Mesenchymal stem cell (in vitro differentiated cells and primary cell): ENCODE results near the gene ZRSR2.

Source experiments
- DNase-seq: peaks from one replicate; pipeline ENCODE4 v3.0.0-alpha.2; 2013
- H2AFZ ChIP-seq: one replicate; pipeline ENCODE4 v1.6.1; 2013; ENCODE audit warnings: low read depth, mild to moderate bottlenecking, control low read depth, inconsistent platforms, low read length, moderate library complexity
- H2AK5ac ChIP-seq: 2 replicates; pipeline ENCODE4 v1.6.1; 2013; ENCODE audit warnings: low read length, moderate library complexity, mild to moderate bottlenecking, inconsistent platforms; ENCODE audit not compliant: severe bottlenecking
- H2BK120ac ChIP-seq: one replicate; pipeline ENCODE4 v1.6.1; 2013; ENCODE audit warnings: low read depth, mild to moderate bottlenecking, inconsistent platforms, low read length, moderate library complexity
- H2BK12ac ChIP-seq, 2 experiments: one replicate each; pipeline ENCODE4 v1.6.1; 2013; ENCODE audit warnings: inconsistent platforms in 2 of 2, low read length in 2 of 2, mild to moderate bottlenecking in 2 of 2, moderate library complexity in 2 of 2, control low read depth in 1 of 2
- H2BK15ac ChIP-seq: one replicate; pipeline ENCODE4 v1.6.1; 2013; ENCODE audit warnings: mild to moderate bottlenecking, low read depth, inconsistent platforms; ENCODE audit not compliant: poor library complexity, severe bottlenecking
- H2BK5ac ChIP-seq: 2 replicates; pipeline ENCODE4 v1.6.1; 2013; ENCODE audit warnings: low read depth, mild to moderate bottlenecking, low read length, control low read depth, inconsistent platforms; ENCODE audit not compliant: poor library complexity, severe bottlenecking
- H3K14ac ChIP-seq, 2 experiments: one replicate each; pipeline ENCODE4 v1.6.1; 2013; ENCODE audit warnings: inconsistent platforms in 2 of 2, low read length in 2 of 2, control low read depth in 1 of 2, mild to moderate bottlenecking in 1 of 2, moderate library complexity in 1 of 2
- H3K18ac ChIP-seq, 2 experiments: one replicate each; pipeline ENCODE4 v1.6.1; 2013; ENCODE audit warnings: inconsistent platforms in 2 of 2, low read length in 2 of 2, control low read depth in 1 of 2, low read depth in 1 of 2, mild to moderate bottlenecking in 1 of 2
- H3K23ac ChIP-seq, 2 experiments: one replicate each; pipeline ENCODE4 v1.6.1; 2013; ENCODE audit warnings: inconsistent platforms in 2 of 2, low read length in 2 of 2, mild to moderate bottlenecking in 2 of 2, moderate library complexity in 2 of 2, control low read depth in 1 of 2
- H3K27ac ChIP-seq: 2 replicates; pipeline ENCODE4 v1.5.1; 2013; ENCODE audit warnings: mild to moderate bottlenecking, moderate library complexity, low read length, control low read depth, inconsistent platforms; ENCODE audit not compliant: poor library complexity, severe bottlenecking
- H3K27me3 ChIP-seq, 2 experiments: 2 replicates each; pipeline versions ENCODE4 v1.6.1 to v1.7.0; 2013; ENCODE audit warnings: low read length in 2 of 2, mild to moderate bottlenecking in 2 of 2, moderate library complexity in 2 of 2, control low read depth in 1 of 2, inconsistent platforms in 1 of 2; ENCODE audit not compliant: control insufficient read depth in 1 of 2, insufficient read depth in 1 of 2
- H3K36me3 ChIP-seq, 2 experiments: 2 replicates each; pipeline versions ENCODE4 v1.6.1 to v1.7.0; 2013; ENCODE audit warnings: low read length in 2 of 2, control low read depth in 1 of 2, inconsistent platforms in 1 of 2, low read depth in 1 of 2, mild to moderate bottlenecking in 1 of 2; ENCODE audit not compliant: insufficient read depth in 2 of 2, control insufficient read depth in 1 of 2
- H3K4ac ChIP-seq, 2 experiments: one replicate each; pipeline ENCODE4 v1.6.1; 2013; ENCODE audit warnings: inconsistent platforms in 2 of 2, low read length in 2 of 2, mild to moderate bottlenecking in 2 of 2, moderate library complexity in 2 of 2, control low read depth in 1 of 2, low read depth in 1 of 2
- H3K4me1 ChIP-seq: 2 replicates; pipeline ENCODE4 v1.6.1; 2013; ENCODE audit warnings: low read depth, low read length, control low read depth; ENCODE audit not compliant: control insufficient read depth, insufficient read depth
- H3K4me2 ChIP-seq: 2 replicates; pipeline ENCODE4 v1.6.1; 2013; ENCODE audit warnings: low read length, mild to moderate bottlenecking, inconsistent platforms; ENCODE audit not compliant: poor library complexity, severe bottlenecking
- H3K4me3 ChIP-seq, 2 experiments: 2 replicates each; pipeline versions ENCODE4 v1.5.1 to v1.7.0; 2013; ENCODE audit warnings: low read length in 2 of 2, mild to moderate bottlenecking in 2 of 2, control low read depth in 1 of 2, low read depth in 1 of 2; ENCODE audit not compliant: insufficient read depth in 1 of 2
- H3K79me1 ChIP-seq: replicated peaks from 2 replicates; pipeline ENCODE4 v1.6.1; 2013; ENCODE audit warnings: mild to moderate bottlenecking, control low read depth, low read length, inconsistent platforms; ENCODE audit not compliant: poor library complexity, severe bottlenecking
- H3K9ac ChIP-seq: 2 replicates; pipeline ENCODE4 v1.7.0; 2013; ENCODE audit warnings: mild to moderate bottlenecking, low read length, moderate library complexity
- H3K9me3 ChIP-seq: 2 replicates; pipeline ENCODE4 v1.7.0; 2013; ENCODE audit warnings: mild to moderate bottlenecking, low read length; ENCODE audit not compliant: control insufficient read depth
- H4K8ac ChIP-seq: one replicate; pipeline ENCODE4 v1.6.1; 2013; ENCODE audit warnings: inconsistent platforms, mild to moderate bottlenecking, low read length, moderate library complexity
- H4K91ac ChIP-seq: one replicate; pipeline ENCODE4 v1.6.1; 2013; ENCODE audit warnings: mild to moderate bottlenecking, low read length, inconsistent platforms
- WGBS: methylation state at CpG from one replicate; pipeline ENCODE4 v1.1.7; 2013; ENCODE audit warnings: mixed read lengths; 5-methylcytosine and 5-hydroxymethylcytosine counted together

The ZRSR2 gene

DNA sequence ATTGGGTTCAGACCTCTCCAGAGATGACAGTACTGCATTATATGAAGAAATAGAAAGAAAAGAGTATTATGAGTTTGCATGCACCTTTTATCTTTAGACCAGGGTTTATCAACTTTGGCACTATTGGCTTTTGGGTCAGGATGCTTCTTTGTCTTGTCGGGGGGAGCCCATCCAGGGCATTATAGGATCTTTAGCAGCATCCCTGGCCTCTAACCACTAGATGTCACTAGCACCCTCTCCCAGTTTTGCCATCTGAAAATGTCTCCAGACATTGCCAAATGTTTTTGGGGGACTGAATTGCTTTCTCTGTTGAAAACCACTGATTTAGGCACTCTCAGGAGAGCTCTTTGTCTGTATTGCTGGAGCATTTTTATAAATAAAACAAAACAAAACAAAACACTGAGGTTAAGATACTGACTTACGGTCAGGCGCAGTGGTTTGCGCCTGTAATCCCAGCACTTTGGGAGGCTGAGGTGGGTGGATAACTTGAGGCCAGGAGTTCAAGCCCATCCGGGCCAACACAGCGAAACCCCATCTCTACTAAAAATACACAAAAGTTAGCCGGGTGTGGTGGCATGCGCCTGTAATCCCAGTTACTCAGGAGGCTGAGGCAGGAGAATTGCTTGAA, 28.6 kb upstream of the ZRSR2 start:
- Histone ChIP-seq H3K9ac (no peak overlapping the region), H3K18ac (no peak overlapping the region), H2AK5ac (no peak overlapping the region), H3K4me1 (no peaks in the 10 kb centered on the region), H3K4ac (no peak overlapping the region), H3K4me3 (no peak overlapping the region), H3K27me3 (no peaks in the 10 kb centered on the region), H3K14ac (no peak overlapping the region), H2BK12ac (no peak overlapping the region), H3K79me1 (peaks cover 2% of the 10 kb centered on the region), H3K36me3 (peaks cover 0 to 5% of the 10 kb centered on the region in 2 experiments), H2BK120ac (no peak overlapping the region), H3K4me2 (no peak overlapping the region), H2BK5ac (no peak overlapping the region), H2BK15ac (no peak overlapping the region), H2AFZ (no peak overlapping the region), H3K23ac (no peak overlapping the region), H4K8ac (no peak overlapping the region), H4K91ac (no peak overlapping the region), H3K9me3 (no peaks in the 10 kb centered on the region), H3K27ac (no peak overlapping the region)
- WGBS = 50% methylated on average over 2 of the region's 8 CpGs
- DNase-seq = peak; percentile 46

GRCh38 chrX:15769300-15769954, 20.9 kb upstream of the ZRSR2 start:
- no peak overlapping the region for H3K4me2 ChIP-seq
- no peak overlapping the region for H2AK5ac ChIP-seq
- no peak overlapping the region for H4K8ac ChIP-seq
- DNase-seq = peak; percentile 51
- H3K18ac ChIP-seq = no peak overlapping the region
- H3K27me3 ChIP-seq = no peaks in the 10 kb centered on the region
- H2AFZ ChIP-seq = no peak overlapping the region
- H3K4me1 ChIP-seq = no peaks in the 10 kb centered on the region
- H3K36me3 ChIP-seq = peaks cover 0 to 21% of the 10 kb centered on the region in 2 experiments
- no peak overlapping the region for H2BK120ac ChIP-seq
- H3K27ac ChIP-seq = no peak overlapping the region
- no peak overlapping the region for H2BK12ac ChIP-seq
- no peak overlapping the region for H2BK15ac ChIP-seq
- H4K91ac ChIP-seq = no peak overlapping the region
- no peak overlapping the region for H3K4ac ChIP-seq
- peak overlapping the region; percentile 11 for H3K9ac ChIP-seq
- 53% methylated on average over 4 of the region's 4 CpGs for WGBS
- no peaks in the 10 kb centered on the region for H3K79me1 ChIP-seq
- no peak overlapping the region for H3K4me3 ChIP-seq
- H3K14ac ChIP-seq = no peak overlapping the region
- H3K23ac ChIP-seq = no peak overlapping the region
- H3K9me3 ChIP-seq = no peaks in the 10 kb centered on the region
- no peak overlapping the region for H2BK5ac ChIP-seq

- no peak overlapping the region for H2BK12ac ChIP-seq
- no peak overlapping the region for H3K23ac ChIP-seq
- H3K79me1 ChIP-seq = no peaks in the 10 kb centered on the region
- H2BK5ac ChIP-seq = no peak overlapping the region
- H3K36me3 ChIP-seq = peaks cover 4 to 70% of the 10 kb centered on the region in 2 experiments
- no peaks in the 10 kb centered on the region for H3K27me3 ChIP-seq
- H3K4me1 ChIP-seq = no peaks in the 10 kb centered on the region
- H4K91ac ChIP-seq = no peak overlapping the region
- H2BK15ac ChIP-seq = no peak overlapping the region
- DNase-seq = no peak
- H3K4ac ChIP-seq = no peak overlapping the region
- no peak overlapping the region for H3K27ac ChIP-seq
- 96% methylated on average over 4 of the region's 13 CpGs for WGBS
- H2BK120ac ChIP-seq = no peak overlapping the region
- H3K18ac ChIP-seq = no peak overlapping the region
- no peaks in the 10 kb centered on the region for H3K9me3 ChIP-seq
- no peak overlapping the region for H3K4me3 ChIP-seq
- H4K8ac ChIP-seq = no peak overlapping the region
- no peak overlapping the region for H3K9ac ChIP-seq
- H3K14ac ChIP-seq = no peak overlapping the region
- no peak overlapping the region for H2AFZ ChIP-seq
- no peak overlapping the region for H2AK5ac ChIP-seq
- H3K4me2 ChIP-seq = no peak overlapping the region
These were observed 8.2 kb upstream of the ZRSR2 start for GRCh38 chrX:15781961-15782699.

- DNase-seq = no peak
- 96% methylated on average over 1 of the region's 3 CpGs for WGBS
These were observed 5.0 kb upstream of the ZRSR2 start for GRCh38 chrX:15785176-15785750.

More at GRCh38 chrX:15785176-15785750, 5.0 kb upstream of the ZRSR2 start:
- no peak overlapping the region for H4K91ac ChIP-seq
- H2BK15ac ChIP-seq = no peak overlapping the region
- no peak overlapping the region for H2BK120ac ChIP-seq
- H3K27me3 ChIP-seq = no peaks in the 10 kb centered on the region
- no peak overlapping the region for H3K14ac ChIP-seq
- no peak overlapping the region for H3K4ac ChIP-seq
- H2BK5ac ChIP-seq = no peak overlapping the region
- H3K4me2 ChIP-seq = no peak overlapping the region
- no peaks in the 10 kb centered on the region for H3K4me1 ChIP-seq
- no peak overlapping the region for H2AFZ ChIP-seq
- no peak overlapping the region for H3K27ac ChIP-seq
- H3K18ac ChIP-seq = no peak overlapping the region
- H3K4me3 ChIP-seq = no peak overlapping the region
- no peak overlapping the region for H4K8ac ChIP-seq
- H2AK5ac ChIP-seq = no peak overlapping the region
- peaks cover 4 to 41% of the 10 kb centered on the region in 2 experiments for H3K36me3 ChIP-seq
- no peak overlapping the region for H3K9ac ChIP-seq
- H2BK12ac ChIP-seq = no peak overlapping the region
- no peaks in the 10 kb centered on the region for H3K79me1 ChIP-seq
- no peak overlapping the region for H3K23ac ChIP-seq
- no peaks in the 10 kb centered on the region for H3K9me3 ChIP-seq
